HCT116 (cell line): ENCODE data around the gene GOLGA1.
"Not testable (repeated sequence)": the region's sequence is repeated elsewhere in the genome, so short reads cannot be mapped to it uniquely, and the experiment has no call there.

Experiments
- CEBPB ChIP-seq: IDR thresholded peaks from 2 replicates; pipeline ENCODE4 v1.6.1; 2012; ENCODE audit warnings: low read depth
- EZH2 ChIP-seq: fragments of 200-600 bp; sonication (generic); IDR thresholded peaks from 2 replicates; pipeline ENCODE4 v1.6.1; 2017; ENCODE audit warnings: antibody characterized with exemption, mixed run types
- EZH2phosphoT487 ChIP-seq: fragments of 200-600 bp; IDR thresholded peaks from 2 replicates; pipeline ENCODE4 v1.6.1; 2018; ENCODE audit warnings: antibody characterized with exemption, borderline replicate concordance
- POLR2A ChIP-seq: IDR thresholded peaks from 2 replicates; pipeline ENCODE4 v1.7.0; 2011; ENCODE audit warnings: borderline replicate concordance; ENCODE audit not compliant: insufficient read depth, insufficient read length; ENCODE audit errors: extremely low read depth
- POLR2AphosphoS5 ChIP-seq: IDR thresholded peaks from 2 replicates; pipeline ENCODE4 v1.6.1; 2011; ENCODE audit warnings: mild to moderate bottlenecking, low read depth, low read length, moderate library complexity
- RAD21 ChIP-seq: IDR thresholded peaks from 2 replicates; pipeline ENCODE4 v1.6.1; 2012; ENCODE audit warnings: low read depth, mild to moderate bottlenecking
- YY1 ChIP-seq: IDR thresholded peaks from 2 replicates; pipeline ENCODE4 v1.6.1; 2011; ENCODE audit warnings: low read length, low read depth, moderate library complexity, mild to moderate bottlenecking; ENCODE audit not compliant: insufficient replicate concordance; ENCODE audit errors: extremely low read depth
- ZNF274 ChIP-seq: fragments of 200-500 bp; sonication (Bioruptor generic); IDR thresholded peaks from 2 replicates; pipeline ENCODE4 v1.6.1; 2014; ENCODE audit warnings: mild to moderate bottlenecking, low read depth, low read length, inconsistent platforms
- TF ChIP-seq, protein P1 (sequence below), 3 experiments: fragments of 200-600 bp in 1 of 3; sonication (generic) in 1 of 3; IDR thresholded peaks in 2 of 3; conservative IDR thresholded peaks in 1 of 3; 2 replicates each; pipeline ENCODE4 v1.5.1; 2012 to 2017; ENCODE audit warnings: low read depth in 2 of 3, low read length in 2 of 3, antibody characterized with exemption in 1 of 3, borderline replicate concordance in 1 of 3, control low read depth in 1 of 3, mild to moderate bottlenecking in 1 of 3, mixed read lengths in 1 of 3, mixed run types in 1 of 3, moderate library complexity in 1 of 3; ENCODE audit not compliant: insufficient read depth in 1 of 3
- TF ChIP-seq, protein P2 (sequence below): IDR thresholded peaks from 2 replicates; pipeline ENCODE4 v1.6.1; 2012
- TF ChIP-seq, protein P3 (sequence below): IDR thresholded peaks from 2 replicates; pipeline ENCODE4 v1.6.1; 2012; ENCODE audit warnings: low read depth
- TF ChIP-seq, protein P4 (sequence below): IDR thresholded peaks from 2 replicates; pipeline ENCODE4 v1.6.1; 2011; ENCODE audit warnings: mild to moderate bottlenecking, low read length, moderate library complexity; ENCODE audit not compliant: insufficient replicate concordance; ENCODE audit errors: extremely low read depth

DNA sequence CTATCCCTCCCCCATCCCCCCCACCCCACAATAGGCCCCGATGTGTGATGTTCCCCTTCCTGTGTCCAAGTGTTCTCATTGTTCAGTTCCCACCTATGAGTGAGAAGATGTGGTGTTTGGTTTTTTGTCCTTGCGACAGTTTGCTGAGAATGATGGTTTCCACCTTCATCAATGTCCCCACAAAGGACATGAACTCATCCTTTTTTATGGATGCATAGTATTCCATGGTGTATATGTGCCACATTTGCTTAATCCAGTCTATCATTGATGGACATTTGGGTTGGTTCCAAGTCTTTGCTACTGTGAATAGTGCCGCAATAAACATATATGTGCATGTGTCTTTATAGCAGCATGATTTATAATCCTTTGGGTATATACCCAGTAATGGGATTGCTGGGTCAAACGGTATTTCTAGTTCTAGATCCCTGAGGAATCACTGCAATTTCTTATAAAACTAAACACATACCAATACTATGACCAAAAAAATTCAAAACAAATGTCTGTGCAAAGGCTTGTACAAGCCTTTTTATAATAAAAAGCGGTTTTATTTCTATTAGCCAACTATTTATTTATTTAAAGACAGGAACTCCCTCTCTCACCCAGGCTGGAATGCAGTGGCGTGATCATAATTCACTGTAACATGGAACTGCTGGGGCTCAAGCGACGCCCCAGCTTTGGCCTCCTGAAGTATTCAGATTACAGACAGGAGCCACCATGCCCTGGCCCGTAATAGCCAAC, 19.0 kb upstream of the GOLGA1 start:
- TF ChIP-seq, protein P1, sequence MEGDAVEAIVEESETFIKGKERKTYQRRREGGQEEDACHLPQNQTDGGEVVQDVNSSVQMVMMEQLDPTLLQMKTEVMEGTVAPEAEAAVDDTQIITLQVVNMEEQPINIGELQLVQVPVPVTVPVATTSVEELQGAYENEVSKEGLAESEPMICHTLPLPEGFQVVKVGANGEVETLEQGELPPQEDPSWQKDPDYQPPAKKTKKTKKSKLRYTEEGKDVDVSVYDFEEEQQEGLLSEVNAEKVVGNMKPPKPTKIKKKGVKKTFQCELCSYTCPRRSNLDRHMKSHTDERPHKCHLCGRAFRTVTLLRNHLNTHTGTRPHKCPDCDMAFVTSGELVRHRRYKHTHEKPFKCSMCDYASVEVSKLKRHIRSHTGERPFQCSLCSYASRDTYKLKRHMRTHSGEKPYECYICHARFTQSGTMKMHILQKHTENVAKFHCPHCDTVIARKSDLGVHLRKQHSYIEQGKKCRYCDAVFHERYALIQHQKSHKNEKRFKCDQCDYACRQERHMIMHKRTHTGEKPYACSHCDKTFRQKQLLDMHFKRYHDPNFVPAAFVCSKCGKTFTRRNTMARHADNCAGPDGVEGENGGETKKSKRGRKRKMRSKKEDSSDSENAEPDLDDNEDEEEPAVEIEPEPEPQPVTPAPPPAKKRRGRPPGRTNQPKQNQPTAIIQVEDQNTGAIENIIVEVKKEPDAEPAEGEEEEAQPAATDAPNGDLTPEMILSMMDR (IDR thresholded peaks at IDR 0.05 in 2 of 3, conservative IDR thresholded peaks at IDR 0.05 in 1 of 3; ENCODE audit: borderline replicate concordance in 1 of 3, insufficient read depth in 1 of 3, low read depth in 2 of 3, low read length in 2 of 3): not testable (repeated sequence)
- not testable (repeated sequence) for TF ChIP-seq YY1, POLR2AphosphoS5, ZNF274, CEBPB, RAD21, EZH2, EZH2phosphoT487, POLR2A
- TF ChIP-seq, protein P2, sequence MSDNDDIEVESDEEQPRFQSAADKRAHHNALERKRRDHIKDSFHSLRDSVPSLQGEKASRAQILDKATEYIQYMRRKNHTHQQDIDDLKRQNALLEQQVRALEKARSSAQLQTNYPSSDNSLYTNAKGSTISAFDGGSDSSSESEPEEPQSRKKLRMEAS: not testable (repeated sequence)
- TF ChIP-seq, protein P3, sequence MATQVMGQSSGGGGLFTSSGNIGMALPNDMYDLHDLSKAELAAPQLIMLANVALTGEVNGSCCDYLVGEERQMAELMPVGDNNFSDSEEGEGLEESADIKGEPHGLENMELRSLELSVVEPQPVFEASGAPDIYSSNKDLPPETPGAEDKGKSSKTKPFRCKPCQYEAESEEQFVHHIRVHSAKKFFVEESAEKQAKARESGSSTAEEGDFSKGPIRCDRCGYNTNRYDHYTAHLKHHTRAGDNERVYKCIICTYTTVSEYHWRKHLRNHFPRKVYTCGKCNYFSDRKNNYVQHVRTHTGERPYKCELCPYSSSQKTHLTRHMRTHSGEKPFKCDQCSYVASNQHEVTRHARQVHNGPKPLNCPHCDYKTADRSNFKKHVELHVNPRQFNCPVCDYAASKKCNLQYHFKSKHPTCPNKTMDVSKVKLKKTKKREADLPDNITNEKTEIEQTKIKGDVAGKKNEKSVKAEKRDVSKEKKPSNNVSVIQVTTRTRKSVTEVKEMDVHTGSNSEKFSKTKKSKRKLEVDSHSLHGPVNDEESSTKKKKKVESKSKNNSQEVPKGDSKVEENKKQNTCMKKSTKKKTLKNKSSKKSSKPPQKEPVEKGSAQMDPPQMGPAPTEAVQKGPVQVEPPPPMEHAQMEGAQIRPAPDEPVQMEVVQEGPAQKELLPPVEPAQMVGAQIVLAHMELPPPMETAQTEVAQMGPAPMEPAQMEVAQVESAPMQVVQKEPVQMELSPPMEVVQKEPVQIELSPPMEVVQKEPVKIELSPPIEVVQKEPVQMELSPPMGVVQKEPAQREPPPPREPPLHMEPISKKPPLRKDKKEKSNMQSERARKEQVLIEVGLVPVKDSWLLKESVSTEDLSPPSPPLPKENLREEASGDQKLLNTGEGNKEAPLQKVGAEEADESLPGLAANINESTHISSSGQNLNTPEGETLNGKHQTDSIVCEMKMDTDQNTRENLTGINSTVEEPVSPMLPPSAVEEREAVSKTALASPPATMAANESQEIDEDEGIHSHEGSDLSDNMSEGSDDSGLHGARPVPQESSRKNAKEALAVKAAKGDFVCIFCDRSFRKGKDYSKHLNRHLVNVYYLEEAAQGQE: not testable (repeated sequence)
- TF ChIP-seq, protein P4, sequence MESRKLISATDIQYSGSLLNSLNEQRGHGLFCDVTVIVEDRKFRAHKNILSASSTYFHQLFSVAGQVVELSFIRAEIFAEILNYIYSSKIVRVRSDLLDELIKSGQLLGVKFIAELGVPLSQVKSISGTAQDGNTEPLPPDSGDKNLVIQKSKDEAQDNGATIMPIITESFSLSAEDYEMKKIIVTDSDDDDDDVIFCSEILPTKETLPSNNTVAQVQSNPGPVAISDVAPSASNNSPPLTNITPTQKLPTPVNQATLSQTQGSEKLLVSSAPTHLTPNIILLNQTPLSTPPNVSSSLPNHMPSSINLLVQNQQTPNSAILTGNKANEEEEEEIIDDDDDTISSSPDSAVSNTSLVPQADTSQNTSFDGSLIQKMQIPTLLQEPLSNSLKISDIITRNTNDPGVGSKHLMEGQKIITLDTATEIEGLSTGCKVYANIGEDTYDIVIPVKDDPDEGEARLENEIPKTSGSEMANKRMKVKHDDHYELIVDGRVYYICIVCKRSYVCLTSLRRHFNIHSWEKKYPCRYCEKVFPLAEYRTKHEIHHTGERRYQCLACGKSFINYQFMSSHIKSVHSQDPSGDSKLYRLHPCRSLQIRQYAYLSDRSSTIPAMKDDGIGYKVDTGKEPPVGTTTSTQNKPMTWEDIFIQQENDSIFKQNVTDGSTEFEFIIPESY: not testable (repeated sequence)
